Endothelial cell of umbilical vein (primary cell): ENCODE results near the gene EIF3I.
A peak's percentile ranks its signal among the peaks of the same experiment; 100 is the strongest.

Source experiments
- CTCF ChIP-seq, 2 donors: IDR thresholded peaks; 1 replicate in 1 of 2; 2 replicates in 1 of 2; pipeline ENCODE4 v1.5.1; 2011; ENCODE audit warnings: low read length in 2 of 2, mild to moderate bottlenecking in 2 of 2, moderate library complexity in 2 of 2, control low read depth in 1 of 2, inconsistent platforms in 1 of 2, low read depth in 1 of 2; ENCODE audit not compliant: insufficient read depth in 1 of 2; ENCODE audit errors: extremely low read depth in 1 of 2
- FOS ChIP-seq: IDR thresholded peaks from 2 replicates; pipeline ENCODE4 v1.6.1; 2011; ENCODE audit warnings: mild to moderate bottlenecking, low read length, moderate library complexity, borderline replicate concordance; ENCODE audit not compliant: insufficient read depth
- MYC ChIP-seq: IDR thresholded peaks from one replicate; pipeline ENCODE4 v1.6.1; 2011; ENCODE audit warnings: mild to moderate bottlenecking, low read depth, low read length

DNA sequence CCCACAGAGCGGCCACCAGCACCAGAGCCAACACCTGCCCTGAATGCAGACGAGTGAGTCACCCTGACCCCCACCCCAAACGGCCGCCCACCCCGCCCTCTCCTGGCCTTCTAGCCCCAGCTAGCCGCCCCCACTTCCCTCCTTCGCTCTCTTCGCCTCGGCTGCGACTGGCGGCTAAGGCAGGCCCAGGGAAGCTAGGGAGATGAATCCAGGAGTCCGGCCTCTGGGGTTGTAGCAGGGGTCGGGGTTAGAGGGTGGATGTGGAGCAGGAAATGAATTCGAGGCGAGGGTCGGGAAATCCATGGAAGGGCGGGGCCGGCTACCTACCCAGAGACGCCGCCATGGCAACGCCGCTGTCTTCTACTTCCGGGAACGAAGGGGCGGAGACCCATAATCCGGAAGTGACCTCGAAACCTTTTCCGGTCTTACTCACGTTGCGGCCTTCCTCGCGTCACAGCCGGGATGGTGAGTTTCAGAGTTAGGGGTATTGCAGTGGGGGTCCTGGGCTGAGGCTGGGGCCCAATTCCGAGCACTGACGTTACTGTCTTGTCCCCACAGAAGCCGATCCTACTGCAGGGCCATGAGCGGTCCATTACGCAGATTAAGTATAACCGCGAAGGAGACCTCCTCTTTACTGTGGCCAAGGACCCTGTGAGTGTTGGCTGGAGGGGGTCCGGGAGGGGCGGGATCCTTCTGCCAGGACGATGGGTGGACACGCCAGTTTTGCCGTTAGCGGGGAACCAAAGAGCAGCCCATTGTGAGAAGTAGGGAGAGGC lies at the start of gene EIF3I, which contains the start of gene TMEM234:
- TF ChIP-seq CTCF (IDR thresholded peaks at IDR 0.05; ENCODE audit: extremely low read depth in 1 of 2, insufficient read depth in 1 of 2, low read depth in 1 of 2, low read length in 2 of 2), result no peak
- TF ChIP-seq FOS, result peak; percentile 51
- TF ChIP-seq MYC, result no peak
